Suprapubic skin (tissue), 3 donors: ENCODE data around the gene MACO1.

ENCODE experiments used
- CTCF ChIP-seq, 2 donors: fragments of 200-600 bp in 1 of 2; fragments of 450-650 bp in 1 of 2; sonication (generic) in 1 of 2; IDR thresholded peaks; one replicate each; pipeline ENCODE4 v1.5.1; 2016 to 2019; ENCODE audit warnings: antibody characterized with exemption in 2 of 2, mild to moderate bottlenecking in 1 of 2, moderate library complexity in 1 of 2
- POLR2A ChIP-seq, 2 donors: fragments of 450-650 bp; IDR thresholded peaks; one replicate each; pipeline ENCODE4 v1.6.1; 2017; ENCODE audit warnings: antibody characterized with exemption in 2 of 2, mild to moderate bottlenecking in 2 of 2, moderate library complexity in 2 of 2

- TF ChIP-seq CTCF (IDR thresholded peaks at IDR 0.05) (no peak), POLR2A (IDR thresholded peaks at IDR 0.05) (no peak)
Measured at GRCh38 chr1:25425098-25426085, 5.3 kb upstream of the MACO1 start.
